T47D (cell line): ENCODE results near the gene TADA3.

Experiments
- DNase-seq, 2 experiments: peaks; one replicate each; pipeline versions ENCODE4 v3.0.0 to v3.0.0-alpha.2; 2011 to 2012; ENCODE audit warnings: low read depth in 1 of 2, low spot score in 1 of 2
- JUND ChIP-seq: IDR thresholded peaks from 2 replicates; pipeline ENCODE4 v1.6.1; 2012; ENCODE audit warnings: low read depth
- in situ Hi-C: cut with HindIII; loops from 2 replicates; pipeline ENCODE4 v1.10.0; 2016; ENCODE audit warnings: low sequenced_read_pairs, low pct_unique_long_range_greater_than_20kb

Gene TADA3

GRCh38 chr3:9786825-9787669 lies 5.2 kb downstream of the TADA3 start:
- TF ChIP-seq JUND: no peak
- in situ Hi-C loops: no loop called here
- DNase-seq: no peak

- DNase-seq: no peak
- in situ Hi-C loops: no loop called here
- TF ChIP-seq JUND: no peak
Observed at GRCh38 chr3:9786209-9786739, 6.0 kb downstream of the TADA3 start.

- TF ChIP-seq JUND: no peak
- in situ Hi-C loops: no loop called here
- DNase-seq: no peak
Observed at GRCh38 chr3:9785602-9786001, 6.7 kb downstream of the TADA3 start.

GRCh38 chr3:9784965-9785364 lies 7.3 kb downstream of the TADA3 start:
- TF ChIP-seq JUND: no peak
- DNase-seq: no peak
- in situ Hi-C loops: no loop called here

- in situ Hi-C loops: no loop called here
- DNase-seq: no peak
- no peak for TF ChIP-seq JUND
Observed at GRCh38 chr3:9783954-9784353, 8.3 kb downstream of the TADA3 start.

- DNase-seq: peak in 1 of 2 experiments; percentile 53
- no peak for TF ChIP-seq JUND
- in situ Hi-C loops: no loop called here
Observed at GRCh38 chr3:9782770-9783169, 9.5 kb downstream of the TADA3 start.

GRCh38 chr3:9781978-9782603 lies 10.2 kb downstream of the TADA3 start:
- no peak for DNase-seq
- no peak for TF ChIP-seq JUND
- in situ Hi-C loops: no loop called here

- TF ChIP-seq JUND: no peak
- in situ Hi-C loops: no loop called here
- DNase-seq: no peak
Observed at GRCh38 chr3:9781551-9781950, 10.7 kb downstream of the TADA3 start.

- in situ Hi-C loops: no loop called here
- no peak for TF ChIP-seq JUND
- DNase-seq: no peak
Observed at GRCh38 chr3:9780910-9781309, 11.4 kb downstream of the TADA3 start.

- no peak for TF ChIP-seq JUND
- DNase-seq: no peak
- in situ Hi-C loops: no loop called here
Observed at GRCh38 chr3:9780458-9780812, 11.8 kb downstream of the TADA3 start.

GRCh38 chr3:9779721-9780457 lies 12.4 kb downstream of the TADA3 start:
- in situ Hi-C loops: no loop called here
- DNase-seq: no peak
- no peak for TF ChIP-seq JUND

GRCh38 chr3:9779075-9779593 lies 13.1 kb downstream of the TADA3 start:
- in situ Hi-C loops: no loop called here
- TF ChIP-seq JUND: no peak
- no peak for DNase-seq
